MM.1S (cell line): ENCODE data around the gene CASS4.

ENCODE experiments used
- EZH2 ChIP-seq: fragments of 300-600 bp; sonication (generic); optimal IDR thresholded peaks from 2 replicates; pipeline ENCODE3; 2017; ENCODE audit warnings: low read depth, mild to moderate bottlenecking, antibody characterized with exemption, low read length, mixed read lengths
- TF ChIP-seq, protein P1 (sequence below): fragments of 300-600 bp; sonication (generic); IDR thresholded peaks from 2 replicates; pipeline ENCODE4 v1.5.1; 2016; ENCODE audit warnings: antibody characterized with exemption, low read length, mixed read lengths

DNA sequence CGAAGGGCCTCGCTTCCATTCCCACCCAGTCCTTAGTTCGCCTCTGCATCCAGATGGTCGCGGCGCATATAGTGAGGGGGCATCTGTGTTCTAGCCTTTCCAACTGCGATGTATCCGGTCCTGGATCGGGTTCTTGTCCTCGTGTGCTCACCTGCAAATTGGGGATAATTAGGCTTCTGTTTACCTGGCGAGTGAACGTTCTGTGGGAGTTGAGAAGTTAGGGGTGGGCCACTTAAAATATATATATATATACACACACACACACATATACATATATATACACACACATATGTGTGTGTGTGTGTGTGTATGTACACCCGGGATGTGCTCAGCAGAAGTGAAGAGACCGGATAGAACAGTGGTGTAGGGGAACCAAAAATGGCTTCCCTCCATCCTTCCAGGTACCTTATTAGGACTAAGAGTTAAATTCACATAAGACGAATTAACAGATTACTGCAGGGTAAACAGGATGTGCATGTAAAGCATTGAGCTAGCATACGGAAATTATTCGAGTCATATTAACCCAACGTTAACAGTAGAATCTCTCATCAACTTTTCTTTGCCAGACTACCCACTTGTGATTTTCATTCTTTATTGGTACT is 19.1 kb upstream of the CASS4 start:
- TF ChIP-seq EZH2, result no peak
- TF ChIP-seq, protein P1, sequence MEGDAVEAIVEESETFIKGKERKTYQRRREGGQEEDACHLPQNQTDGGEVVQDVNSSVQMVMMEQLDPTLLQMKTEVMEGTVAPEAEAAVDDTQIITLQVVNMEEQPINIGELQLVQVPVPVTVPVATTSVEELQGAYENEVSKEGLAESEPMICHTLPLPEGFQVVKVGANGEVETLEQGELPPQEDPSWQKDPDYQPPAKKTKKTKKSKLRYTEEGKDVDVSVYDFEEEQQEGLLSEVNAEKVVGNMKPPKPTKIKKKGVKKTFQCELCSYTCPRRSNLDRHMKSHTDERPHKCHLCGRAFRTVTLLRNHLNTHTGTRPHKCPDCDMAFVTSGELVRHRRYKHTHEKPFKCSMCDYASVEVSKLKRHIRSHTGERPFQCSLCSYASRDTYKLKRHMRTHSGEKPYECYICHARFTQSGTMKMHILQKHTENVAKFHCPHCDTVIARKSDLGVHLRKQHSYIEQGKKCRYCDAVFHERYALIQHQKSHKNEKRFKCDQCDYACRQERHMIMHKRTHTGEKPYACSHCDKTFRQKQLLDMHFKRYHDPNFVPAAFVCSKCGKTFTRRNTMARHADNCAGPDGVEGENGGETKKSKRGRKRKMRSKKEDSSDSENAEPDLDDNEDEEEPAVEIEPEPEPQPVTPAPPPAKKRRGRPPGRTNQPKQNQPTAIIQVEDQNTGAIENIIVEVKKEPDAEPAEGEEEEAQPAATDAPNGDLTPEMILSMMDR, result no peak
